Measurements from ENCODE around the gene OR5AC2. TPM values are rescaled to one million over a fixed set of nuclear protein-coding genes. Genes with fewer than 3 reads are reported as not detected.

The OR5AC2 gene, protein sequence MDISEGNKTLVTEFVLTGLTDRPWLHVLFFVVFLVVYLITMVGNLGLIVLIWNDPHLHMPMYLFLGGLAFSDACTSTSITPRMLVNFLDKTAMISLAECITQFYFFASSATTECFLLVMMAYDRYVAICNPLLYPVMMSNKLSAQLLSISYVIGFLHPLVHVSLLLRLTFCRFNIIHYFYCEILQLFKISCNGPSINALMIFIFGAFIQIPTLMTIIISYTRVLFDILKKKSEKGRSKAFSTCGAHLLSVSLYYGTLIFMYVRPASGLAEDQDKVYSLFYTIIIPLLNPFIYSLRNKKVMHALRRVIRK
- total RNA-seq = not detected
- not detected for polyA plus RNA-seq

GRCh38 chr3:98086873-98087272 lies at the start of gene OR5AC2:
Gene OR5AC2 (plus strand): TSS chr3:98087173. CDS start chr3:98087173, 0 bp downstream.
- POLR2A ChIA-PET (ENCODE audit: partially characterized antibody) = no interaction called here
- CTCF ChIA-PET (ENCODE audit: partially characterized antibody) = no interaction called here
- intact Hi-C loops (cut with micrococcal nuclease) = no loop called here
- no peaks in the 10 kb centered on the region for H3K27me3 ChIP-seq (ENCODE audit: insufficient read depth, low read length)
- no peak within 1 kb of the TSS for H3K27ac Mint-ChIP-seq
- H3K9me3 Mint-ChIP-seq = peaks cover 0 to 4% (median 0%) of the 10 kb centered on the region in 8 donors
- no peaks in the 10 kb centered on the region for H3K36me3 ChIP-seq (ENCODE audit: insufficient read depth, low read length)
- H3K9me3 ChIP-seq (ENCODE audit: control insufficient read depth in 1 of 2, low read length in 2 of 2) = no peaks in the 10 kb centered on the region
- H3K4me3 Mint-ChIP-seq = no peak within 1 kb of the TSS
- H3K4me1 Mint-ChIP-seq = no peaks in the 10 kb centered on the region
- no peak for DNase-seq
- H3K4me1 ChIP-seq (ENCODE audit: insufficient read depth, low read length) = no peaks in the 10 kb centered on the region
- H3K27me3 Mint-ChIP-seq = peaks cover 2% of the 10 kb centered on the region in 2 donors
- H3K36me3 Mint-ChIP-seq = no peaks in the 10 kb centered on the region
- H3K27ac ChIP-seq (ENCODE audit: low read depth, low read length) = no peak within 1 kb of the TSS
- H3K4me3 ChIP-seq (ENCODE audit: low read length in 2 of 2) = no peak within 1 kb of the TSS

GRCh38 chr3:98038286-98038685 lies 48.7 kb upstream of the OR5AC2 start:
- intact Hi-C loops (cut with micrococcal nuclease) = loop anchor here (2.0 to 5.0 kb wide), 2 partner anchors 485 to 864 kb away; partner anchors contain the start of genes CLDND1 and DCBLD2
- Mint-ChIP-seq H3K27me3 (peaks cover 6 to 8% of the 10 kb centered on the region in 2 donors), H3K9me3 (peaks cover 0 to 15% (median 7%) of the 10 kb centered on the region in 8 donors), H3K4me3 (no peak overlapping the region), H3K27ac (peak overlapping the region in 5 of 7 donors; percentile 50 to 97 (median 54)), H3K4me1 (peaks cover 2 to 8% (median 5%) of the 10 kb centered on the region in 4 donors), H3K36me3 (peaks cover 0 to 5% of the 10 kb centered on the region in 2 donors)
- H3K36me3 ChIP-seq (ENCODE audit: insufficient read depth, low read length) = no peaks in the 10 kb centered on the region
- POLR2A ChIA-PET (ENCODE audit: partially characterized antibody) = no interaction called here
- no peak overlapping the region for H3K4me3 ChIP-seq (ENCODE audit: low read length in 2 of 2)
- DNase-seq = no peak
- no peaks in the 10 kb centered on the region for H3K4me1 ChIP-seq (ENCODE audit: insufficient read depth, low read length)
- CTCF ChIA-PET (ENCODE audit: partially characterized antibody) = interaction anchor here (0.8 to 8.3 kb wide), 15 partner anchors 8 to 777 kb away, joined by 3 to 82 read pairs (median 4); partner anchors contain the start of gene CPOX
- no peak overlapping the region for H3K27ac ChIP-seq (ENCODE audit: low read depth, low read length)
- peaks cover 3% of the 10 kb centered on the region for H3K27me3 ChIP-seq (ENCODE audit: insufficient read depth, low read length)
- no peaks in the 10 kb centered on the region for H3K9me3 ChIP-seq (ENCODE audit: control insufficient read depth in 1 of 2, low read length in 2 of 2)

- Mint-ChIP-seq H3K36me3 (peaks cover 0 to 5% of the 10 kb centered on the region in 2 donors), H3K4me1 (peaks cover 2 to 8% (median 5%) of the 10 kb centered on the region in 4 donors), H3K27me3 (peaks cover 7 to 10% of the 10 kb centered on the region in 2 donors), H3K27ac (peak overlapping the region; percentile 82 to 98 (median 96)), H3K9me3 (peaks cover 0 to 15% (median 7%) of the 10 kb centered on the region in 8 donors), H3K4me3 (peak overlapping the region in 6 of 8 donors; percentile 85 to 96 (median 90))
- no peaks in the 10 kb centered on the region for H3K4me1 ChIP-seq (ENCODE audit: insufficient read depth, low read length)
- peak overlapping the region; percentile 68 for H3K27ac ChIP-seq (ENCODE audit: low read depth, low read length)
- H3K4me3 ChIP-seq (ENCODE audit: low read length in 2 of 2) = no peak overlapping the region
- peaks cover 3% of the 10 kb centered on the region for H3K27me3 ChIP-seq (ENCODE audit: insufficient read depth, low read length)
- ChIA-PET CTCF (ENCODE audit: partially characterized antibody) (interaction anchor here (0.8 to 8.3 kb wide), 26 partner anchors 8 to 1715 kb away, joined by 3 to 82 read pairs (median 4); partner anchors contain the start of gene CPOX), POLR2A (ENCODE audit: partially characterized antibody) (interaction anchor here (0.6 to 1.0 kb wide), 2 partner anchors 524 to 549 kb away, joined by 3 read pairs; no protein-coding TSS in a partner anchor)
- intact Hi-C loops (cut with micrococcal nuclease) = loop anchor here (1.0 to 5.0 kb wide), 8 partner anchors 290 to 863 kb away; partner anchors contain the start of genes CLDND1 and DCBLD2
- DNase-seq = no peak
- H3K9me3 ChIP-seq (ENCODE audit: control insufficient read depth in 1 of 2, low read length in 2 of 2) = no peaks in the 10 kb centered on the region
- H3K36me3 ChIP-seq (ENCODE audit: insufficient read depth, low read length) = no peaks in the 10 kb centered on the region
Measured at GRCh38 chr3:98038876-98039275, 48.1 kb upstream of the OR5AC2 start.

DNA sequence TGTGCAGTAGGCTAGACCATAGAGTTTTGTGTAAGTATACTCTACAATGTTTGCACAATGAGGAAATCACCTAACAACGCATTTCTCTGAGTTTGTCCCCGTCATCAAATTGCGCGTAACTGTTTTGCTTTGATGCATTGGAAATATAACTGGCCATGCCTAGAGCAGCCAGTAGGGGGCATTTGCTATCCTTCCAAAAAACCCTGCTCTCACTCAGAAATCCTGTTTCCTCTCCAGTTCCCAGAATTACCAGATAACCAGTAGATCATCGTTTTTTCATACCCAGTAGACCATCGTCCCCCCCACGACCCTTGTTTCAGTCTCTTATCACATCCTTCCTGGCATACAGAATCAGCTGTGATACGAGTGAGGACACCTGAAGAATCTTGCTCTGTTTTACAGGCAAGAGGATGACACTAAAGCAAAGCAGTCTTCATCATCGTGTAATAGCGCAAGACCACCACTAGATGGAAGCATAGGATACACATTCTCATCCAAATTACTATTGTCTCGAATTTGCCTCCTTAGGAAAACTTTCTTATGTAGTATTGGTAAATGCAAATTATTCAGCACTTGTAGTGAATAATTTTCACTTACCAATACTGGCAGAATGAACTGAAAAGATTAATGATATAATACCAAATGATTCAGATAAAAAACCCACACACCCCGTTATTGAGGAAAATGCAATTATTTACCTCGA lies 47.5 kb upstream of the OR5AC2 start:
- Mint-ChIP-seq H3K36me3 (peaks cover 0 to 5% of the 10 kb centered on the region in 2 donors), H3K27ac (peak overlapping the region; percentile 82 to 98 (median 96)), H3K27me3 (peaks cover 7 to 10% of the 10 kb centered on the region in 2 donors), H3K4me3 (peak overlapping the region; percentile 85 to 96 (median 88)), H3K4me1 (peaks cover 2 to 8% (median 5%) of the 10 kb centered on the region in 4 donors), H3K9me3 (peaks cover 0 to 15% (median 7%) of the 10 kb centered on the region in 8 donors)
- intact Hi-C loops (cut with micrococcal nuclease) = loop anchor here (1.0 to 5.0 kb wide), 8 partner anchors 290 to 863 kb away; partner anchors contain the start of genes CLDND1 and DCBLD2
- H3K27me3 ChIP-seq (ENCODE audit: insufficient read depth, low read length) = peaks cover 3% of the 10 kb centered on the region
- no peaks in the 10 kb centered on the region for H3K36me3 ChIP-seq (ENCODE audit: insufficient read depth, low read length)
- H3K9me3 ChIP-seq (ENCODE audit: control insufficient read depth in 1 of 2, low read length in 2 of 2) = no peaks in the 10 kb centered on the region
- DNase-seq = peak; percentile 84 to 90 (median 89)
- no peaks in the 10 kb centered on the region for H3K4me1 ChIP-seq (ENCODE audit: insufficient read depth, low read length)
- peak overlapping the region; percentile 68 for H3K27ac ChIP-seq (ENCODE audit: low read depth, low read length)
- ChIA-PET POLR2A (ENCODE audit: partially characterized antibody) (interaction anchor here (0.6 to 1.0 kb wide), 3 partner anchors 290 to 548 kb away, joined by 3 read pairs; no protein-coding TSS in a partner anchor), CTCF (ENCODE audit: partially characterized antibody) (interaction anchor here (0.7 to 8.3 kb wide), 27 partner anchors 9 to 1778 kb away, joined by 3 to 82 read pairs (median 4); partner anchors contain the start of genes CMSS1 and CPOX)
- peak overlapping the region; percentile 57 to 58 for H3K4me3 ChIP-seq (ENCODE audit: low read length in 2 of 2)

- Histone ChIP-seq H3K4me3 (ENCODE audit: low read length in 2 of 2) (no peak overlapping the region), H3K27me3 (ENCODE audit: insufficient read depth, low read length) (no peaks in the 10 kb centered on the region), H3K9me3 (ENCODE audit: control insufficient read depth in 1 of 2, low read length in 2 of 2) (no peaks in the 10 kb centered on the region), H3K27ac (ENCODE audit: low read depth, low read length) (no peak overlapping the region), H3K4me1 (ENCODE audit: insufficient read depth, low read length) (no peaks in the 10 kb centered on the region), H3K36me3 (ENCODE audit: insufficient read depth, low read length) (no peaks in the 10 kb centered on the region)
- DNase-seq = no peak
- H3K27ac Mint-ChIP-seq = peak overlapping the region in 1 of 7 donors; percentile 31
- peaks cover 2 to 8% (median 5%) of the 10 kb centered on the region in 4 donors for H3K4me1 Mint-ChIP-seq
- no peak overlapping the region for H3K4me3 Mint-ChIP-seq
- intact Hi-C loops (cut with micrococcal nuclease) = no loop called here
- peaks cover 0 to 5% of the 10 kb centered on the region in 2 donors for H3K36me3 Mint-ChIP-seq
- peaks cover 0 to 15% (median 7%) of the 10 kb centered on the region in 8 donors for H3K9me3 Mint-ChIP-seq
- ChIA-PET POLR2A (ENCODE audit: partially characterized antibody) (no interaction called here), CTCF (ENCODE audit: partially characterized antibody) (interaction anchor here (0.9 to 8.3 kb wide), 8 partner anchors 14 to 774 kb away, joined by 3 to 82 read pairs (median 12); partner anchors contain the start of gene CPOX)
- H3K27me3 Mint-ChIP-seq = peaks cover 4 to 7% of the 10 kb centered on the region in 2 donors
Measured at GRCh38 chr3:98041350-98041749, 45.6 kb upstream of the OR5AC2 start.

DNA sequence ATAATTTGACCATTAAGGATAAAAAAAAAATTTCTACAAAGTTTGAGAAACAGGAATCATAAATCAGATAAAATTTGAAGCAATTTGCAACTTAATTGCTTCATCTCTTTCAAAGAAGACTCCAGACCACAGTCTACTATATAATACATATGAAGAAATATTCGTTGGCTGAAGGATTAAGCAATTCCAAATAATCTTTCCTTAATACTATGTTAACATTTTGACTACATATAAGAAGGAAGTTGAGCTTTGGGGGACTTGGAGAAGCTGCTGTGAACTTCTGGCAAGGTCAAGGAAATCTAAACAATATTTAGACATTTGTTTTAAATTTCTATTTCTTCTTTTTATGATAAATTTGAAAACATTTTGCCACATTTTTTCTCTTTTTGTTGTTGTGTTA lies 38.4 kb upstream of the OR5AC2 start:
- Histone ChIP-seq H3K27me3 (ENCODE audit: insufficient read depth, low read length) (peaks cover 5% of the 10 kb centered on the region), H3K27ac (ENCODE audit: low read depth, low read length) (no peak overlapping the region), H3K4me3 (ENCODE audit: low read length in 2 of 2) (no peak overlapping the region), H3K4me1 (ENCODE audit: insufficient read depth, low read length) (no peaks in the 10 kb centered on the region), H3K9me3 (ENCODE audit: control insufficient read depth in 1 of 2, low read length in 2 of 2) (no peaks in the 10 kb centered on the region), H3K36me3 (ENCODE audit: insufficient read depth, low read length) (no peaks in the 10 kb centered on the region)
- no peaks in the 10 kb centered on the region for H3K36me3 Mint-ChIP-seq
- no peak for DNase-seq
- ChIA-PET CTCF (ENCODE audit: partially characterized antibody) (interaction anchor here (1.4 kb wide), 1 partner anchor 9 kb away, joined by 5 read pairs; no protein-coding TSS in a partner anchor), POLR2A (ENCODE audit: partially characterized antibody) (no interaction called here)
- no peak overlapping the region for H3K27ac Mint-ChIP-seq
- H3K4me1 Mint-ChIP-seq = no peaks in the 10 kb centered on the region
- H3K27me3 Mint-ChIP-seq = peaks cover 8 to 11% of the 10 kb centered on the region in 2 donors
- intact Hi-C loops (cut with micrococcal nuclease) = no loop called here
- no peaks in the 10 kb centered on the region for H3K9me3 Mint-ChIP-seq
- no peak overlapping the region for H3K4me3 Mint-ChIP-seq
